ENCODE data around the gene MARK2. TPM values are rescaled to one million over a fixed set of nuclear protein-coding genes. Genes with fewer than 3 reads are reported as not detected.
"Not testable (repeated sequence)": the region's sequence is repeated elsewhere in the genome, so short reads cannot be mapped to it uniquely, and the experiment has no call there.

The MARK2 gene
- total RNA-seq, 6 experiments from 2014 or later: 26.4 to 29.9 (median 27.9) TPM

GRCh38 chr11:63802637-63803414 lies 36.1 kb upstream of the MARK2 start:
- Mint-ChIP-seq H3K4me1 (ENCODE audit: low read depth) (peaks cover 11% of the 10 kb centered on the region), H3K27ac (peak overlapping the region; percentile 71), H3K36me3 (ENCODE audit: low read depth) (no peaks in the 10 kb centered on the region), H3K4me3 (peak overlapping the region; percentile 26; the same call in 1 of the 2 replicates), H3K9me3 (no peaks in the 10 kb centered on the region), H3K27me3 (ENCODE audit: insufficient read depth) (no peaks in the 10 kb centered on the region)
- peak; percentile 55 for DNase-seq
- no peak for TF ChIP-seq CTCF (IDR thresholded peaks at IDR 0.05)

- DNase-seq: no peak
- no peaks in the 10 kb centered on the region for H3K27me3 Mint-ChIP-seq (ENCODE audit: insufficient read depth)
- H3K9me3 Mint-ChIP-seq: no peaks in the 10 kb centered on the region
- no peaks in the 10 kb centered on the region for H3K36me3 Mint-ChIP-seq (ENCODE audit: low read depth)
- H3K4me3 Mint-ChIP-seq: no peak overlapping the region
- peaks cover 11% of the 10 kb centered on the region for H3K4me1 Mint-ChIP-seq (ENCODE audit: low read depth)
- no peak for TF ChIP-seq CTCF (IDR thresholded peaks at IDR 0.05)
- H3K27ac Mint-ChIP-seq: no peak overlapping the region
These were observed 34.7 kb upstream of the MARK2 start for GRCh38 chr11:63804259-63804658.

GRCh38 chr11:63805844-63806415 lies 33.0 kb upstream of the MARK2 start:
- Mint-ChIP-seq H3K9me3 (no peaks in the 10 kb centered on the region), H3K4me3 (no peak overlapping the region), H3K27ac (no peak overlapping the region), H3K27me3 (ENCODE audit: insufficient read depth) (no peaks in the 10 kb centered on the region), H3K36me3 (ENCODE audit: low read depth) (no peaks in the 10 kb centered on the region), H3K4me1 (ENCODE audit: low read depth) (peaks cover 11% of the 10 kb centered on the region)
- DNase-seq: no peak
- no peak for TF ChIP-seq CTCF (IDR thresholded peaks at IDR 0.05)

GRCh38 chr11:63810383-63810782 lies 28.5 kb upstream of the MARK2 start:
- H3K27ac Mint-ChIP-seq; DNase-seq; H3K27me3 Mint-ChIP-seq (ENCODE audit: insufficient read depth); H3K36me3 Mint-ChIP-seq (ENCODE audit: low read depth); H3K4me3 Mint-ChIP-seq; H3K9me3 Mint-ChIP-seq: not testable (repeated sequence)
- H3K4me1 Mint-ChIP-seq (ENCODE audit: low read depth): peaks cover 26% of the 10 kb centered on the region

GRCh38 chr11:63811522-63811921 lies 27.4 kb upstream of the MARK2 start:
- no peak for TF ChIP-seq CTCF (IDR thresholded peaks at IDR 0.05)
- Mint-ChIP-seq H3K27me3 (ENCODE audit: insufficient read depth) (no peaks in the 10 kb centered on the region; the same call in 1 of the 2 replicates), H3K36me3 (ENCODE audit: low read depth) (peaks cover 13% of the 10 kb centered on the region), H3K9me3 (no peaks in the 10 kb centered on the region), H3K4me1 (ENCODE audit: low read depth) (peaks cover 37% of the 10 kb centered on the region), H3K27ac (no peak overlapping the region), H3K4me3 (no peak overlapping the region)
- DNase-seq: no peak

GRCh38 chr11:63813035-63813562 lies 25.8 kb upstream of the MARK2 start, which contains the start of gene SPINDOC:
SPINDOC (plus strand) TSS chr11:63813456; CDS start chr11:63813687, 231 bp downstream.
- Mint-ChIP-seq H3K36me3 (ENCODE audit: low read depth) (peaks cover 14% of the 10 kb centered on the region), H3K4me3 (peak within 1 kb of the TSS; percentile 92), H3K27me3 (ENCODE audit: insufficient read depth) (no peaks in the 10 kb centered on the region; the same call in 1 of the 2 replicates), H3K9me3 (no peaks in the 10 kb centered on the region), H3K4me1 (ENCODE audit: low read depth) (peaks cover 39% of the 10 kb centered on the region), H3K27ac (peak within 1 kb of the TSS; percentile 74)
- TF ChIP-seq CTCF (IDR thresholded peaks at IDR 0.05): no peak
- DNase-seq: peak; percentile 45
